Gastroesophageal sphincter (tissue), 3 donors: ENCODE data around the gene ULK4.

Source experiments
- EP300 ChIP-seq: sonication (generic); formaldehyde crosslinking; IDR thresholded peaks from one replicate; pipeline ENCODE4 v1.6.1; 2017; ENCODE audit warnings: antibody characterized with exemption, mild to moderate bottlenecking
- TF ChIP-seq, protein P1 (sequence below), 4 experiments: fragments of 200-600 bp in 2 of 4; fragments of 450-650 bp in 2 of 4; sonication (generic) in 1 of 4; IDR thresholded peaks; one replicate each; pipeline ENCODE4 v1.5.1; 2017 to 2019; ENCODE audit warnings: antibody characterized with exemption in 4 of 4, mild to moderate bottlenecking in 2 of 4, moderate library complexity in 2 of 4

- TF ChIP-seq EP300, result no peak
- TF ChIP-seq, protein P1, sequence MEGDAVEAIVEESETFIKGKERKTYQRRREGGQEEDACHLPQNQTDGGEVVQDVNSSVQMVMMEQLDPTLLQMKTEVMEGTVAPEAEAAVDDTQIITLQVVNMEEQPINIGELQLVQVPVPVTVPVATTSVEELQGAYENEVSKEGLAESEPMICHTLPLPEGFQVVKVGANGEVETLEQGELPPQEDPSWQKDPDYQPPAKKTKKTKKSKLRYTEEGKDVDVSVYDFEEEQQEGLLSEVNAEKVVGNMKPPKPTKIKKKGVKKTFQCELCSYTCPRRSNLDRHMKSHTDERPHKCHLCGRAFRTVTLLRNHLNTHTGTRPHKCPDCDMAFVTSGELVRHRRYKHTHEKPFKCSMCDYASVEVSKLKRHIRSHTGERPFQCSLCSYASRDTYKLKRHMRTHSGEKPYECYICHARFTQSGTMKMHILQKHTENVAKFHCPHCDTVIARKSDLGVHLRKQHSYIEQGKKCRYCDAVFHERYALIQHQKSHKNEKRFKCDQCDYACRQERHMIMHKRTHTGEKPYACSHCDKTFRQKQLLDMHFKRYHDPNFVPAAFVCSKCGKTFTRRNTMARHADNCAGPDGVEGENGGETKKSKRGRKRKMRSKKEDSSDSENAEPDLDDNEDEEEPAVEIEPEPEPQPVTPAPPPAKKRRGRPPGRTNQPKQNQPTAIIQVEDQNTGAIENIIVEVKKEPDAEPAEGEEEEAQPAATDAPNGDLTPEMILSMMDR (IDR thresholded peaks at IDR 0.05), result no peak
Observed at GRCh38 chr3:41462103-41462691, 499.7 kb downstream of the ULK4 start.
